ENCODE data around the gene ADARB1. TPM values are rescaled to one million over a fixed set of nuclear protein-coding genes. Genes with fewer than 3 reads are reported as not detected.

ADARB1 gene
- total and polyA plus RNA-seq, 9 of the 15 experiments (the other 6 are each of a cell fraction or from before 2014, with no cell fraction given) = 6.7 to 16.0 (median 8.3) TPM

DNA sequence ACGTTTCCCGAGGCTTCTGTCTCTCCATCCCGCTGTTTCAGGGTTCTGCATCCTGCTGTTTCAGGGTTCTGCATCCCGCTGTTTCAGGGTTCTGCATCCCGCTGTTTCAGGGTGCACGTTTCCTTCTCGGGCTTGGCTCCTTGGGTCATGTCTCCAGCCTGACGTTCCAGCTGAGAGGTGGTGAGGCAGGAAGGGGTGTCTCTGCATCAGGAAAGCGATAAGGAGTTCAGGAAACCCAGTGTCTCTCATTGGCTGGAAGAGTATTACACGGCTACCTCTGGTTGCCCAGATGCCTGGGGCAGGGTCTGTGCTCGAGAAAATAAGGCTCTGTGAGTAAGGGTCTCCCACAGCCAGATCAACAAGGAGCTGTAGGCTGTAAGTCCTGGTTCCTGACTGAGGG, 21.1 kb downstream of the ADARB1 start:
- H3K79me2 ChIP-seq (ENCODE audit: control insufficient read depth, insufficient read depth, low read length) = 0 out of 3 replicates have a peak, but pooled peaks cover 1% of the 10 kb centered on the region
- H3K9ac ChIP-seq (ENCODE audit: insufficient read depth in 1 of 2, low read depth in 2 of 2, low read length in 2 of 2) = no peak overlapping the region
- no peak for FAIRE-seq
- no peak overlapping the region for H3K4me3 ChIP-seq
- no peak overlapping the region for H2AFZ ChIP-seq (ENCODE audit: low read depth, low read length)
- ATAC-seq = no peak
- in situ Hi-C loops (cut with MboI) (no loop called here), intact Hi-C loops (cut with micrococcal nuclease) (no loop called here)
- H3K27ac ChIP-seq (ENCODE audit: extremely low read depth, low read depth, low read length) = no peak overlapping the region
- 35% methylated on average over 11 of the region's 11 CpGs for WGBS (ENCODE audit: insufficient coverage, low coverage, missing lambda C conversion rate)
- H3K36me3 ChIP-seq (ENCODE audit: control insufficient read depth, insufficient read depth, low read length) = no peaks in the 10 kb centered on the region
- H4K20me1 ChIP-seq (replicated peaks; ENCODE audit: control insufficient read depth, insufficient read depth, low read length) = peaks cover 27% of the 10 kb centered on the region
- POLR2A ChIA-PET = interaction anchor here (0.6 to 1.0 kb wide), 2 partner anchors 10 to 146 kb away, joined by 3 to 4 read pairs; no protein-coding TSS in a partner anchor
- peaks cover 2% of the 10 kb centered on the region for H3K9me1 ChIP-seq (ENCODE audit: control insufficient read depth, insufficient read depth, low read length)
- H3K4me2 ChIP-seq (ENCODE audit: insufficient read depth, low read length) = no peak overlapping the region
- H3K4me1 ChIP-seq (replicated peaks in 1 of 2; ENCODE audit: control insufficient read depth in 2 of 2, insufficient read depth in 2 of 2, low read length in 2 of 2) = peaks cover 6 to 10% of the 10 kb centered on the region in 2 experiments
- BruUV-seq (replicated peaks) = no TSS peak
- peaks cover 0 to 9% of the 10 kb centered on the region in 2 experiments; a peak in 2 of 5 replicates for H3K27me3 ChIP-seq (ENCODE audit: control insufficient read depth in 2 of 2, insufficient read depth in 2 of 2, low read length in 2 of 2)
- DNase-seq (ENCODE audit: extremely low read depth in 1 of 4, low spot score in 3 of 4) = no peak
- no peaks in the 10 kb centered on the region for H3K9me3 ChIP-seq (replicated peaks; ENCODE audit: control insufficient read depth, insufficient read depth, low read depth, low read length)
- CTCF ChIA-PET (ENCODE audit: low intra/inter-chr PET ratio) = no interaction called here
- TF ChIP-seq NFRKB (IDR thresholded peaks at IDR 0.05; ENCODE audit: low read depth) (no peak), ATF6 (CRISPR knock-in tag; IDR thresholded peaks at IDR 0.05) (no peak), ILF3 (IDR thresholded peaks at IDR 0.05; ENCODE audit: borderline replicate concordance) (no peak), STAT5A (IDR thresholded peaks at IDR 0.05; ENCODE audit: borderline replicate concordance, low read length) (no peak), EHMT2 (IDR thresholded peaks at IDR 0.05) (no peak), MEIS2 (IDR thresholded peaks at IDR 0.05; ENCODE audit: partially characterized antibody) (no peak), SMAD1 (IDR thresholded peaks at IDR 0.05; ENCODE audit: low read depth, low read length, partially characterized antibody) (no peak), PHF20 (IDR thresholded peaks at IDR 0.05; ENCODE audit: partially characterized antibody) (no peak), MGA (IDR thresholded peaks at IDR 0.05) (no peak), ZNF431 (CRISPR knock-in tag; IDR thresholded peaks at IDR 0.05) (no peak), CCAR2 (IDR thresholded peaks at IDR 0.05; ENCODE audit: low read depth, low read length) (no peak)

Measured in K562 (cell line).